ENCODE results near the gene DSEL. TPM values are rescaled to one million over a fixed set of nuclear protein-coding genes. Genes with fewer than 3 reads are reported as not detected.

DSEL gene
- total and polyA plus RNA-seq, 2 of the 4 experiments (the other 2 are of a cell fraction), result 16.8 to 100 TPM

GRCh38 chr18:67531929-67532328, 15.4 kb upstream of the DSEL start:
- Histone ChIP-seq H3K4ac (ENCODE audit: low read depth, low read length) (no peak overlapping the region), H3K9me1 (ENCODE audit: insufficient read depth, low read length) (no peaks in the 10 kb centered on the region; the same call in 1 of the 2 replicates), H2BK20ac (ENCODE audit: low read depth, low read length) (no peak overlapping the region), H2AK5ac (ENCODE audit: low read depth, low read length) (no peak overlapping the region), H3K27me3 (ENCODE audit: control insufficient read depth, insufficient read depth, low read length) (no peaks in the 10 kb centered on the region), H2BK120ac (ENCODE audit: low read depth, low read length) (no peak overlapping the region), H3K23ac (ENCODE audit: low read depth, low read length) (no peak overlapping the region), H3K36me3 (ENCODE audit: control insufficient read depth, insufficient read depth, low read length) (no peaks in the 10 kb centered on the region), H2BK15ac (ENCODE audit: low read depth, low read length) (no peak overlapping the region), H3K27ac (ENCODE audit: insufficient read depth, low read length) (no peak overlapping the region), H3K79me1 (ENCODE audit: low read depth in 1 of 2, low read length in 2 of 2) (no peaks in the 10 kb centered on the region), H2AK9ac (replicated peaks; ENCODE audit: low read depth, low read length, poor library complexity) (no peak overlapping the region), H3K9me3 (ENCODE audit: control insufficient read depth, insufficient read depth, low read length) (no peaks in the 10 kb centered on the region), H4K91ac (ENCODE audit: insufficient read depth, low read depth, low read length) (no peak overlapping the region), H3K4me3 (ENCODE audit: insufficient read depth, low read depth, low read length) (no peak overlapping the region), H4K20me1 (ENCODE audit: insufficient read depth, low read length) (no peaks in the 10 kb centered on the region), H3K14ac (replicated peaks; ENCODE audit: low read depth, low read length) (no peak overlapping the region), H2AFZ (replicated peaks; ENCODE audit: low read length, poor library complexity) (no peak overlapping the region), H4K5ac (ENCODE audit: low read depth, low read length) (no peak overlapping the region), H3K56ac (ENCODE audit: extremely low read depth, insufficient read depth, low read length) (no peak overlapping the region), H3K4me1 (ENCODE audit: control insufficient read depth, insufficient read depth, low read length) (no peaks in the 10 kb centered on the region), H4K8ac (ENCODE audit: low read depth in 2 of 2, low read length in 2 of 2) (no peak overlapping the region), H2BK5ac (ENCODE audit: low read depth, low read length, poor library complexity, severe bottlenecking) (no peak overlapping the region), H3K9ac (ENCODE audit: low read depth, low read length) (no peak overlapping the region), H3K4me2 (ENCODE audit: low read depth, low read length) (no peak overlapping the region), H3K18ac (ENCODE audit: low read depth, low read length) (no peak overlapping the region)
- ChIA-PET CTCF (interaction anchor here (0.6 kb wide), 1 partner anchor 851 kb away, joined by 3 read pairs; no protein-coding TSS in a partner anchor), POLR2A (ENCODE audit: unreplicated experiment) (no interaction called here)
- intact Hi-C loops (cut with micrococcal nuclease) (no loop called here), dilution Hi-C loops (cut with HindIII; ENCODE audit: low sequenced_read_pairs, unreplicated experiment) (no loop called here), in situ Hi-C loops (cut with MboI; ENCODE audit: low sequenced_read_pairs) (no loop called here)
- DNase-seq, result peak; percentile 20
- peak; percentile 63 for ATAC-seq (ENCODE audit: low read depth)
- TF ChIP-seq MXI1 (IDR thresholded peaks at IDR 0.05; ENCODE audit: borderline replicate concordance, low read depth, low read length) (no peak), MAFK (IDR thresholded peaks at IDR 0.05; ENCODE audit: low read depth, low read length) (no peak), MAZ (IDR thresholded peaks at IDR 0.05; ENCODE audit: borderline replicate concordance, low read depth, low read length) (no peak), BHLHE40 (IDR thresholded peaks at IDR 0.05; ENCODE audit: low read depth, low read length) (no peak), ELK1 (IDR thresholded peaks at IDR 0.05; ENCODE audit: borderline replicate concordance, low read depth, low read length) (no peak), RCOR1 (IDR thresholded peaks at IDR 0.05; ENCODE audit: insufficient replicate concordance, low read length) (no peak), CTCF (conservative IDR thresholded peaks at IDR 0.05; ENCODE audit: low read depth, low read length) (no peak), POLR2A (IDR thresholded peaks at IDR 0.05; ENCODE audit: low read depth, low read length) (no peak), SMC3 (IDR thresholded peaks at IDR 0.05; ENCODE audit: low read depth, low read length) (no peak)
- BruUV-seq (replicated peaks), result no TSS peak
- no CpG with 5 or more reads among the region's 2 CpGs for WGBS, 2 experiments (ENCODE audit: extremely low coverage in 2 of 2, insufficient read length in 1 of 2)

Data from IMR-90 (cell line).